ENCODE data around the gene LAIR1.

LAIR1 gene

GRCh38 chr19:54403054-54403453 is 38.3 kb upstream of the LAIR1 start:
- TF ChIP-seq, protein P1, sequence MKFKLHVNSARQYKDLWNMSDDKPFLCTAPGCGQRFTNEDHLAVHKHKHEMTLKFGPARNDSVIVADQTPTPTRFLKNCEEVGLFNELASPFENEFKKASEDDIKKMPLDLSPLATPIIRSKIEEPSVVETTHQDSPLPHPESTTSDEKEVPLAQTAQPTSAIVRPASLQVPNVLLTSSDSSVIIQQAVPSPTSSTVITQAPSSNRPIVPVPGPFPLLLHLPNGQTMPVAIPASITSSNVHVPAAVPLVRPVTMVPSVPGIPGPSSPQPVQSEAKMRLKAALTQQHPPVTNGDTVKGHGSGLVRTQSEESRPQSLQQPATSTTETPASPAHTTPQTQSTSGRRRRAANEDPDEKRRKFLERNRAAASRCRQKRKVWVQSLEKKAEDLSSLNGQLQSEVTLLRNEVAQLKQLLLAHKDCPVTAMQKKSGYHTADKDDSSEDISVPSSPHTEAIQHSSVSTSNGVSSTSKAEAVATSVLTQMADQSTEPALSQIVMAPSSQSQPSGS (tag by site-specific recombination; IDR thresholded peaks at IDR 0.05; ENCODE audit: low read depth): no peak
- TF ChIP-seq ZNF549 (tag by site-specific recombination; IDR thresholded peaks at IDR 0.05) (no peak), PATZ1 (tag by site-specific recombination; IDR thresholded peaks at IDR 0.05) (no peak), SP7 (tag by site-specific recombination; IDR thresholded peaks at IDR 0.05) (no peak), ZNF785 (tag by site-specific recombination; IDR thresholded peaks at IDR 0.05) (no peak)
- TF ChIP-seq, protein P2, sequence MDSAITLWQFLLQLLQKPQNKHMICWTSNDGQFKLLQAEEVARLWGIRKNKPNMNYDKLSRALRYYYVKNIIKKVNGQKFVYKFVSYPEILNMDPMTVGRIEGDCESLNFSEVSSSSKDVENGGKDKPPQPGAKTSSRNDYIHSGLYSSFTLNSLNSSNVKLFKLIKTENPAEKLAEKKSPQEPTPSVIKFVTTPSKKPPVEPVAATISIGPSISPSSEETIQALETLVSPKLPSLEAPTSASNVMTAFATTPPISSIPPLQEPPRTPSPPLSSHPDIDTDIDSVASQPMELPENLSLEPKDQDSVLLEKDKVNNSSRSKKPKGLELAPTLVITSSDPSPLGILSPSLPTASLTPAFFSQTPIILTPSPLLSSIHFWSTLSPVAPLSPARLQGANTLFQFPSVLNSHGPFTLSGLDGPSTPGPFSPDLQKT (IDR thresholded peaks at IDR 0.05; ENCODE audit: borderline replicate concordance, low read depth, low read length): no peak

DNA sequence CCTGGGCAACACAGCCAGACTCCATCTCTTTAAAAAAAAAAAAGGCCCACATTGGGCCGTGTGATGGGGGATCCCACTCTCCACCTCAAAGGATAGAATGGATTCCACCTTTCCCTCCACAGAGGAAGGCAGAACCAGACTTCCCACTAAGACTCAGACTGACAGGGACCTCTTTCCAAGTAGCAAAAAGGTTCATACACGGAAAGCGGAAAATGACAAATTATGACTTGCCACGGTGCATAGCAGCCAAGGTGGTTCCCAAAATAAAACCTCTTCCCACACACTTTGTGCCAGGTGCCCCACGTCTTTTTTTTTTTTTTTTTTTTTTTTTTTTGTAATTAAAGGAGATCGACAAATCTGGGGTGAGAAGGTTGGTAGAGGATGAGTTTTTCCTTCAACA is 36.2 kb upstream of the LAIR1 start:
- no peak for TF ChIP-seq TCF7L2 (IDR thresholded peaks at IDR 0.05; ENCODE audit: borderline replicate concordance, low read depth, low read length)
- no peak for TF ChIP-seq GLIS1 (tag by site-specific recombination; IDR thresholded peaks at IDR 0.05)
- TF ChIP-seq SP2 (tag by site-specific recombination; IDR thresholded peaks at IDR 0.05): no peak
- TF ChIP-seq ZNF416 (tag by site-specific recombination; IDR thresholded peaks at IDR 0.05): no peak
- no peak for TF ChIP-seq ZNF23 (tag by site-specific recombination; IDR thresholded peaks at IDR 0.05; ENCODE audit: borderline replicate concordance)
- no peak for TF ChIP-seq YY2 (tag by site-specific recombination; IDR thresholded peaks at IDR 0.05)
- no peak for TF ChIP-seq OSR2 (tag by site-specific recombination; IDR thresholded peaks at IDR 0.05)
- TF ChIP-seq, protein P3, sequence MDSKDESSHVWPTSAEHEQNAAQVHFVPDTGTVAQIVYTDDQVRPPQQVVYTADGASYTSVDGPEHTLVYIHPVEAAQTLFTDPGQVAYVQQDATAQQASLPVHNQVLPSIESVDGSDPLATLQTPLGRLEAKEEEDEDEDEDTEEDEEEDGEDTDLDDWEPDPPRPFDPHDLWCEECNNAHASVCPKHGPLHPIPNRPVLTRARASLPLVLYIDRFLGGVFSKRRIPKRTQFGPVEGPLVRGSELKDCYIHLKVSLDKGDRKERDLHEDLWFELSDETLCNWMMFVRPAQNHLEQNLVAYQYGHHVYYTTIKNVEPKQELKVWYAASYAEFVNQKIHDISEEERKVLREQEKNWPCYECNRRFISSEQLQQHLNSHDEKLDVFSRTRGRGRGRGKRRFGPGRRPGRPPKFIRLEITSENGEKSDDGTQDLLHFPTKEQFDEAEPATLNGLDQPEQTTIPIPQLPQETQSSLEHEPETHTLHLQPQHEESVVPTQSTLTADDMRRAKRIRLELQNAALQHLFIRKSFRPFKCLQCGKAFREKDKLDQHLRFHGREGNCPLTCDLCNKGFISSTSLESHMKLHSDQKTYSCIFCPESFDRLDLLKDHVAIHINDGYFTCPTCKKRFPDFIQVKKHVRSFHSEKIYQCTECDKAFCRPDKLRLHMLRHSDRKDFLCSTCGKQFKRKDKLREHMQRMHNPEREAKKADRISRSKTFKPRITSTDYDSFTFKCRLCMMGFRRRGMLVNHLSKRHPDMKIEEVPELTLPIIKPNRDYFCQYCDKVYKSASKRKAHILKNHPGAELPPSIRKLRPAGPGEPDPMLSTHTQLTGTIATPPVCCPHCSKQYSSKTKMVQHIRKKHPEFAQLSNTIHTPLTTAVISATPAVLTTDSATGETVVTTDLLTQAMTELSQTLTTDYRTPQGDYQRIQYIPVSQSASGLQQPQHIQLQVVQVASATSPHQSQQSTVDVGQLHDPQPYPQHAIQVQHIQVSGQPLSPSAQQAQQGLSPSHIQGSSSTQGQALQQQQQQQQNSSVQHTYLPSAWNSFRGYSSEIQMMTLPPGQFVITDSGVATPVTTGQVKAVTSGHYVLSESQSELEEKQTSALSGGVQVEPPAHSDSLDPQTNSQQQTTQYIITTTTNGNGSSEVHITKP (tag by site-specific recombination; IDR thresholded peaks at IDR 0.05): no peak
- no peak for TF ChIP-seq ZNF843 (tag by site-specific recombination; IDR thresholded peaks at IDR 0.05)
- no peak for TF ChIP-seq ZNF513 (tag by site-specific recombination; IDR thresholded peaks at IDR 0.05)
- TF ChIP-seq YY1 (tag by site-specific recombination; IDR thresholded peaks at IDR 0.05): no peak
- no peak for TF ChIP-seq ZNF48 (tag by site-specific recombination; IDR thresholded peaks at IDR 0.05)
- no peaks in the 10 kb centered on the region for H3K4me1 ChIP-seq (ENCODE audit: control insufficient read depth, insufficient read depth, low read length)
- H3K4me3 ChIP-seq (ENCODE audit: low read depth, low read length): no peak overlapping the region
- H3K27ac ChIP-seq (ENCODE audit: extremely low read depth, low read depth, low read length): no peak overlapping the region
- H3K36me3 ChIP-seq (ENCODE audit: control insufficient read depth in 2 of 2, insufficient read depth in 1 of 2, low read length in 2 of 2): no peaks in the 10 kb centered on the region
- ChIA-PET POLR2A (no interaction called here), CTCF (interaction anchor here (2.9 kb wide), 1 partner anchor 10 kb away, joined by 22 read pairs; no protein-coding TSS in a partner anchor)
- no peaks in the 10 kb centered on the region for H3K9me3 ChIP-seq (ENCODE audit: control insufficient read depth, insufficient read depth, low read depth, low read length)

More at GRCh38 chr19:54403054-54403453, 38.3 kb upstream of the LAIR1 start:
- H3K27ac ChIP-seq (ENCODE audit: extremely low read depth, low read depth, low read length): no peak overlapping the region
- ChIA-PET POLR2A (no interaction called here), CTCF (interaction anchor here (2.9 kb wide), 1 partner anchor 12 kb away, joined by 22 read pairs; no protein-coding TSS in a partner anchor)
- no peaks in the 10 kb centered on the region for H3K36me3 ChIP-seq (ENCODE audit: control insufficient read depth in 2 of 2, insufficient read depth in 1 of 2, low read length in 2 of 2)
- no peaks in the 10 kb centered on the region for H3K4me1 ChIP-seq (ENCODE audit: control insufficient read depth, insufficient read depth, low read length)
- no peak overlapping the region for H3K4me3 ChIP-seq (ENCODE audit: low read depth, low read length)
- no peaks in the 10 kb centered on the region for H3K9me3 ChIP-seq (ENCODE audit: control insufficient read depth, insufficient read depth, low read depth, low read length)
